Smooth muscle cell (in vitro differentiated cells): Measurements from ENCODE around the gene TTLL6. TPM values are rescaled to one million over a fixed set of nuclear protein-coding genes. Genes with fewer than 3 reads are reported as not detected.
A peak's percentile ranks its signal among the peaks of the same experiment; 100 is the strongest.

Source experiments
- DNase-seq: peaks from one replicate; lab custom pipeline; 2025; ENCODE audit not compliant: unreplicated experiment; lab: John Stamatoyannopoulos, UW
- H2AFZ ChIP-seq: fragments of 200-600 bp; sonication (generic); 2 replicates; pipeline ENCODE4 v1.6.0; 2016; ENCODE audit warnings: antibody characterized with exemption, low read depth, mild to moderate bottlenecking
- H3F3A ChIP-seq: fragments of 200-600 bp; sonication (generic); 2 replicates; pipeline ENCODE4 v1.6.0; 2017; ENCODE audit warnings: antibody characterized with exemption, low read depth
- H3K27ac ChIP-seq: fragments of 200-600 bp; sonication (generic); 2 replicates; pipeline ENCODE4 v1.5.1; 2016; ENCODE audit warnings: low read depth, mild to moderate bottlenecking
- H3K27me3 ChIP-seq: fragments of 200-600 bp; sonication (generic); 2 replicates; pipeline ENCODE4 v1.6.1; 2016; ENCODE audit warnings: low read depth, mild to moderate bottlenecking
- H3K36me3 ChIP-seq: fragments of 200-600 bp; sonication (generic); 2 replicates; pipeline ENCODE4 v1.5.1; 2016; ENCODE audit warnings: low read depth
- H3K4me1 ChIP-seq: fragments of 200-600 bp; sonication (generic); 2 replicates; pipeline ENCODE4 v1.5.1; 2016; ENCODE audit warnings: low read depth
- H3K4me2 ChIP-seq: fragments of 200-600 bp; sonication (generic); 2 replicates; pipeline ENCODE4 v1.6.0; 2016; ENCODE audit warnings: mild to moderate bottlenecking
- H3K4me3 ChIP-seq: fragments of 200-600 bp; sonication (generic); 2 replicates; pipeline ENCODE4 v1.5.1; 2016; ENCODE audit warnings: mild to moderate bottlenecking
- H3K79me2 ChIP-seq: fragments of 200-600 bp; sonication (generic); 2 replicates; pipeline ENCODE4 v1.6.0; 2016; ENCODE audit warnings: low read depth, mild to moderate bottlenecking
- H3K9ac ChIP-seq: fragments of 200-600 bp; sonication (generic); 2 replicates; pipeline ENCODE4 v1.6.0; 2016; ENCODE audit warnings: low read depth
- H3K9me3 ChIP-seq: fragments of 200-600 bp; sonication (generic); replicated peaks from 2 replicates; pipeline ENCODE4 v1.5.1; 2016; ENCODE audit warnings: low read depth
- H4K20me1 ChIP-seq: fragments of 200-600 bp; sonication (generic); 2 replicates; pipeline ENCODE4 v1.6.0; 2016; ENCODE audit warnings: low read depth
- WGBS: methylation state at CpG from one replicate; pipeline ENCODE4 v1.1.7; 2016; ENCODE audit warnings: low lambda C conversion rate; 5-methylcytosine and 5-hydroxymethylcytosine counted together
- polyA plus RNA-seq: library from polyadenylated mRNA; unstranded; fragments of >200 nt; fragmentation: Nextera tagmentation; extraction: Ambion mirVana; gene quantifications from 2 replicates; pipeline ENCODE4 v1.2.1, GENCODE V29; 2016
- total RNA-seq: library from RNA; depleted of rRNA; stranded (reverse); fragments of >200 nt; gene quantifications from 2 replicates; pipeline ENCODE4 v1.2.3, GENCODE V29; 2014
- TF ChIP-seq, protein P1 (sequence below): fragments of 200-600 bp; sonication (generic); IDR thresholded peaks from 2 replicates; pipeline ENCODE4 v1.5.1; 2017; ENCODE audit warnings: borderline replicate concordance, mild to moderate bottlenecking, antibody characterized with exemption; ENCODE audit not compliant: insufficient read depth, poor library complexity, severe bottlenecking

Gene TTLL6
- total and polyA plus RNA-seq, 2 experiments from 2014 or later = 0.41 TPM; not detected in 1

GRCh38 chr17:48754500-48755261 is 62.3 kb downstream of the TTLL6 start:
- no peak for DNase-seq
- Histone ChIP-seq H3K4me1 (peaks cover 8% of the 10 kb centered on the region), H3K79me2 (no peaks in the 10 kb centered on the region), H3F3A (no peaks in the 10 kb centered on the region), H3K36me3 (no peaks in the 10 kb centered on the region), H3K27me3 (peaks cover 95% of the 10 kb centered on the region), H3K9me3 (no peaks in the 10 kb centered on the region), H3K9ac (no peak overlapping the region), H3K4me2 (peak overlapping the region; percentile 84), H2AFZ (no peak overlapping the region), H4K20me1 (no peaks in the 10 kb centered on the region), H3K27ac (no peak overlapping the region), H3K4me3 (peak overlapping the region; percentile 31)
- 6% methylated on average over 52 of the region's 52 CpGs for WGBS
- TF ChIP-seq, protein P1, sequence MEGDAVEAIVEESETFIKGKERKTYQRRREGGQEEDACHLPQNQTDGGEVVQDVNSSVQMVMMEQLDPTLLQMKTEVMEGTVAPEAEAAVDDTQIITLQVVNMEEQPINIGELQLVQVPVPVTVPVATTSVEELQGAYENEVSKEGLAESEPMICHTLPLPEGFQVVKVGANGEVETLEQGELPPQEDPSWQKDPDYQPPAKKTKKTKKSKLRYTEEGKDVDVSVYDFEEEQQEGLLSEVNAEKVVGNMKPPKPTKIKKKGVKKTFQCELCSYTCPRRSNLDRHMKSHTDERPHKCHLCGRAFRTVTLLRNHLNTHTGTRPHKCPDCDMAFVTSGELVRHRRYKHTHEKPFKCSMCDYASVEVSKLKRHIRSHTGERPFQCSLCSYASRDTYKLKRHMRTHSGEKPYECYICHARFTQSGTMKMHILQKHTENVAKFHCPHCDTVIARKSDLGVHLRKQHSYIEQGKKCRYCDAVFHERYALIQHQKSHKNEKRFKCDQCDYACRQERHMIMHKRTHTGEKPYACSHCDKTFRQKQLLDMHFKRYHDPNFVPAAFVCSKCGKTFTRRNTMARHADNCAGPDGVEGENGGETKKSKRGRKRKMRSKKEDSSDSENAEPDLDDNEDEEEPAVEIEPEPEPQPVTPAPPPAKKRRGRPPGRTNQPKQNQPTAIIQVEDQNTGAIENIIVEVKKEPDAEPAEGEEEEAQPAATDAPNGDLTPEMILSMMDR = no peak

DNA sequence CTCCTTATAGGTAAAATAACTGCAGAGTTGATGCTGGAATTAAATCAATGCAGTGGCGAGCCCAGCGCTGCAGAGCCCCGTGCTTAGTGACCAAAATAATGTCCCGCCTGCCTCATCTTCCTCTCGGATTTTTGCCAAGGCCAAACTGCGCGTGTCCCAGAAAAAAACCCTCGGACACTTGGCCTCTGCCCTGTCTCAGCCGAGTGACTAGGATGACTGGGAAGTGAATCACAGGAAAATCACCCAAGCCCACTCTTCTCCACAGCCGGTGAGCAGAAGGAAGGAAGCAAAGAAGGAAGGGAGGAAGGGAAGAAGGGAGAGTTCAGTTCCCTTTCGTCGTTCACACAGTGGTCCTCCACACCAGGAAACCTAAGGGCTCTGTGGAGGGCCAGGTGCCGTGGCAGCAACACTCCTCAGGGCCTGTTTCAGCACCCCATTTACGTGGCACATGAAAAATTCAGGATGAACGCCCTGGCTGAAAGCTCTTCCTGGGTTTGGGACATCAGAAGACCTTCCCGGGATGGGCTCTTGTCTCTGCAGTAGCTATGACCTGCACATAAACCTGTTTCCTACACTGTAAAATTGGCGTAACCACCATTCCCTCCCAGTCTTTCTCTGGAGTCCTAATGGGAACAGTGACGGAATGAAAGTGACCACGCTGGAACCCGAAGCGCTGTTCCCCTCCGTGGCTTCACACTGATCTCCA is 63.1 kb downstream of the TTLL6 start:
- H3K27ac ChIP-seq = no peak overlapping the region
- TF ChIP-seq, protein P1 = no peak
- no peak overlapping the region for H2AFZ ChIP-seq
- H3K4me2 ChIP-seq = peak overlapping the region; percentile 84
- WGBS = 19% methylated on average over 22 of the region's 22 CpGs
- H3K27me3 ChIP-seq = peaks cover 95% of the 10 kb centered on the region
- H3K36me3 ChIP-seq = no peaks in the 10 kb centered on the region
- DNase-seq = no peak
- H3F3A ChIP-seq = no peaks in the 10 kb centered on the region
- no peaks in the 10 kb centered on the region for H4K20me1 ChIP-seq
- H3K79me2 ChIP-seq = no peaks in the 10 kb centered on the region
- no peak overlapping the region for H3K4me3 ChIP-seq
- H3K4me1 ChIP-seq = peaks cover 8% of the 10 kb centered on the region
- H3K9ac ChIP-seq = no peak overlapping the region
- H3K9me3 ChIP-seq = no peaks in the 10 kb centered on the region

DNA sequence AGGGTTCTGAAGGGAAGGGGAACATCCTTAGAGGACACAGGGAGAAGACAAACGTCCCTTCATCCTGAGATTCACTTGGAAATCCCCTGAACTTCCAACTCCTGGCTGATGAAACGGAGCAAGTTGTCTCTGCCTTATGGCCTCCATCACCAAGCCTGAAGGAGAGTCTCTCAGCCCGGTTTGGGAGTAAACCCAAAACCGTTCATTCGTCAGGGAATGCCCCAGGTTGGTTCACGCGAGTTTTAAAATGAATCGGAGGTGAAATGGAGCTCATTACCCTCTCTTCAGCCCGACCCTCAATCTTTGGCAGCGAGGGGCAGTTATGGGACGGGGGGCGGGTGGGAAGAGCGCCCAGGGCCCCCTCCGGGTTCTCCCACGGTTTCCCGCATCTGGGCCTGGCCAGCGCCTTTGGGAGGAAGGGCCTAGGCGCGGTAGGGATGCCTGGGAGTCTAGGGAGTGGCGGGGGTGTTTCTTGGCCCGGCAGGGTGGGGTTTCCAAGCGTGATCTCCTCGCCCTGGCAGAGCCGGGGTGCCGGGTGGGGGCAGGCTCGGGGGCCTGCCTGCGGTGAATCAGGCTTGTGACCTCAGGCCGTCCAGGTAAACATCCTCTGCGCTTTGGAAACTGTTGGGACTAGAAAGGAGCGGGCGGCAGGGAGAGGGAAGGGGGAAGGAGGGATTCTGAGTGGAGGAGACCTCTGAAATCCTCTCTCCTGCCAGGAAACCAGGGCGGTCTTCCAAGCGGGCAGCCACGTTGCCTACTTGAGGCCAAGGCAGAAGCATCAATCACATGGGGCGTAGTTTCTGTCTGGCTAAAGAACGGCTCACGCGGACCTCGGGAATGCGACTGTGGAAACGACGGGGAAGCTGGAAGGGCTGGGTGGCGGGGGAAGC is 64.4 kb downstream of the TTLL6 start:
- no peak overlapping the region for H3K9ac ChIP-seq
- H3F3A ChIP-seq = no peaks in the 10 kb centered on the region
- TF ChIP-seq, protein P1 = no peak
- H2AFZ ChIP-seq = no peak overlapping the region
- H3K27me3 ChIP-seq = peaks cover 100% of the 10 kb centered on the region
- no peaks in the 10 kb centered on the region for H3K9me3 ChIP-seq
- H3K36me3 ChIP-seq = no peaks in the 10 kb centered on the region
- no peak for DNase-seq
- no peaks in the 10 kb centered on the region for H4K20me1 ChIP-seq
- no peak overlapping the region for H3K4me3 ChIP-seq
- H3K79me2 ChIP-seq = no peaks in the 10 kb centered on the region
- H3K4me2 ChIP-seq = peak overlapping the region; percentile 3
- whole genome bisulfite sequencing = 18% methylated on average over 41 of the region's 43 CpGs
- peaks cover 8% of the 10 kb centered on the region for H3K4me1 ChIP-seq
- no peak overlapping the region for H3K27ac ChIP-seq
